ENCODE data around the gene TENM4. TPM values are rescaled to one million over a fixed set of nuclear protein-coding genes. Genes with fewer than 3 reads are reported as not detected.

Gene TENM4
- total and polyA plus RNA-seq, 10 of the 15 experiments (the other 5 are each of a cell fraction or from before 2014, with no cell fraction given), result 0.03 to 0.12 (median 0.06) TPM; not detected in 7

DNA sequence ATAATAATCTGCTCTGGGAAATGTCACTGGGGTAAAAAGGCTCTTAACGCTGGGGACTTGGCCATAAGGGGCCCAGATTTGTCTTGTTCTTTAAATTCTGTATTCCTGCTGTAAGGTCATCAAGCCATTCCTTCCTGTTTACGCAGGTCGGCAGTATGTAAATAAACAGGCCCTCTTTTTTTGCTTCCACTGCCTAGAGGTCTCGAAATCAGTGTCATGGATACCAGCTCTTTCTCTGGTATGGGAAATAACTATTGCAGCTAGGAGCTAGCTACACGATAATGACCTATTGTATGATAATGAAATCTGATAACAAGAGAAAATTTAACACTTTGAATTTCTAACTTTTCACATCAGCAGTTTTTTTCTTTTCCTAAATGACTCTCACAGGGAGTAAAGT, 657.0 kb downstream of the TENM4 start (continued):
- TF ChIP-seq, protein P1, sequence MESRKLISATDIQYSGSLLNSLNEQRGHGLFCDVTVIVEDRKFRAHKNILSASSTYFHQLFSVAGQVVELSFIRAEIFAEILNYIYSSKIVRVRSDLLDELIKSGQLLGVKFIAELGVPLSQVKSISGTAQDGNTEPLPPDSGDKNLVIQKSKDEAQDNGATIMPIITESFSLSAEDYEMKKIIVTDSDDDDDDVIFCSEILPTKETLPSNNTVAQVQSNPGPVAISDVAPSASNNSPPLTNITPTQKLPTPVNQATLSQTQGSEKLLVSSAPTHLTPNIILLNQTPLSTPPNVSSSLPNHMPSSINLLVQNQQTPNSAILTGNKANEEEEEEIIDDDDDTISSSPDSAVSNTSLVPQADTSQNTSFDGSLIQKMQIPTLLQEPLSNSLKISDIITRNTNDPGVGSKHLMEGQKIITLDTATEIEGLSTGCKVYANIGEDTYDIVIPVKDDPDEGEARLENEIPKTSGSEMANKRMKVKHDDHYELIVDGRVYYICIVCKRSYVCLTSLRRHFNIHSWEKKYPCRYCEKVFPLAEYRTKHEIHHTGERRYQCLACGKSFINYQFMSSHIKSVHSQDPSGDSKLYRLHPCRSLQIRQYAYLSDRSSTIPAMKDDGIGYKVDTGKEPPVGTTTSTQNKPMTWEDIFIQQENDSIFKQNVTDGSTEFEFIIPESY (IDR thresholded peaks at IDR 0.05), result no peak

DNA sequence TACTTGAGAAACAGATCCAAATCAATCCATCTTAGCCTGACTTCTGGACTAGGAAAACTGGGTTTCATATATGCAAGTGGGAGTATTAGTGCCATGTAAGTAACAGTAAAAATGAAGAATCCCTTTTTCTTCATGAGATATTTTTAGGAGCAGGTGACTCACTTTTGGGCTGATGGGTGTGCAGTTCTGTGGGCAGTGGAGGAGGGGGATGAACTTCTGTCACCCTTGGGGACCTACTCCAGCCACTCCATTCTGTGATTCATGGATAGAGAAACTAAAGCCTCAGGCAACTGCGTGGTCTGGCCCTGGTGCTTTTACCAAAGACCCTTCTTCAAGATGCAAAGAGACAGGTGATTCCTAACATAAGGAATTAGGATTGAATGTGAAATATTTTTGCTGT, 657.5 kb downstream of the TENM4 start:
- ChIA-PET RAD21 (ENCODE audit: unreplicated experiment) (no interaction called here), POLR2A (no interaction called here), CTCF (interaction anchor here (2.2 to 3.9 kb wide), 2 partner anchors 14 to 15 kb away, joined by 4 to 15 read pairs; no protein-coding TSS in a partner anchor), SMC1A (ENCODE audit: uncharacterized antibody, unreplicated experiment) (interaction anchor here (0.6 kb wide), 1 partner anchor 9 kb away, joined by 3 read pairs; no protein-coding TSS in a partner anchor)
- no peaks in the 10 kb centered on the region for H3K79me2 ChIP-seq (ENCODE audit: control insufficient read depth, insufficient read depth, low read length)
- TF ChIP-seq, protein P2, sequence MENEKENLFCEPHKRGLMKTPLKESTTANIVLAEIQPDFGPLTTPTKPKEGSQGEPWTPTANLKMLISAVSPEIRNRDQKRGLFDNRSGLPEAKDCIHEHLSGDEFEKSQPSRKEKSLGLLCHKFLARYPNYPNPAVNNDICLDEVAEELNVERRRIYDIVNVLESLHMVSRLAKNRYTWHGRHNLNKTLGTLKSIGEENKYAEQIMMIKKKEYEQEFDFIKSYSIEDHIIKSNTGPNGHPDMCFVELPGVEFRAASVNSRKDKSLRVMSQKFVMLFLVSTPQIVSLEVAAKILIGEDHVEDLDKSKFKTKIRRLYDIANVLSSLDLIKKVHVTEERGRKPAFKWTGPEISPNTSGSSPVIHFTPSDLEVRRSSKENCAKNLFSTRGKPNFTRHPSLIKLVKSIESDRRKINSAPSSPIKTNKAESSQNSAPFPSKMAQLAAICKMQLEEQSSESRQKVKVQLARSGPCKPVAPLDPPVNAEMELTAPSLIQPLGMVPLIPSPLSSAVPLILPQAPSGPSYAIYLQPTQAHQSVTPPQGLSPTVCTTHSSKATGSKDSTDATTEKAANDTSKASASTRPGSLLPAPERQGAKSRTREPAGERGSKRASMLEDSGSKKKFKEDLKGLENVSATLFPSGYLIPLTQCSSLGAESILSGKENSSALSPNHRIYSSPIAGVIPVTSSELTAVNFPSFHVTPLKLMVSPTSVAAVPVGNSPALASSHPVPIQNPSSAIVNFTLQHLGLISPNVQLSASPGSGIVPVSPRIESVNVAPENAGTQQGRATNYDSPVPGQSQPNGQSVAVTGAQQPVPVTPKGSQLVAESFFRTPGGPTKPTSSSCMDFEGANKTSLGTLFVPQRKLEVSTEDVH (IDR thresholded peaks at IDR 0.05; ENCODE audit: low read depth, partially characterized antibody), result no peak
- TF ChIP-seq POLR2A (IDR thresholded peaks at IDR 0.05; ENCODE audit: low read depth, low read length), result no peak
- TF ChIP-seq ZNF274 (IDR thresholded peaks at IDR 0.05; ENCODE audit: insufficient read depth, insufficient read length), result no peak
- no peak for TF ChIP-seq ZSCAN29 (IDR thresholded peaks at IDR 0.05)
- no peak for TF ChIP-seq RBBP5 (conservative IDR thresholded peaks at IDR 0.05)
- no peak for TF ChIP-seq ZNF217 (IDR thresholded peaks at IDR 0.05)
- TF ChIP-seq EP300 (IDR thresholded peaks at IDR 0.05; ENCODE audit: borderline replicate concordance in 1 of 2, control insufficient read depth in 1 of 2, low read depth in 2 of 2, low read length in 2 of 2), result no peak
- no peaks in the 10 kb centered on the region for H3K9me3 ChIP-seq (replicated peaks; ENCODE audit: control insufficient read depth, insufficient read depth, low read length)
- H3K4me1 ChIP-seq (ENCODE audit: control insufficient read depth, insufficient read depth, low read length), result no peaks in the 10 kb centered on the region
- in situ Hi-C loops (cut with MboI), result no loop called here
- no peak overlapping the region for H3K27ac ChIP-seq (ENCODE audit: control insufficient read depth, insufficient read depth)
- no peak for ATAC-seq
- 0% methylated on average over 1 of the region's 1 CpG for WGBS (ENCODE audit: insufficient coverage, insufficient replicate concordance, low lambda C conversion rate, missing lambda C conversion rate)
- no peaks in the 10 kb centered on the region for H4K20me1 ChIP-seq (ENCODE audit: control insufficient read depth, insufficient read depth)
- no peak overlapping the region for H3K4me3 ChIP-seq
- H3K27me3 ChIP-seq (replicated peaks in 1 of 2; ENCODE audit: control insufficient read depth in 2 of 2, insufficient read depth in 2 of 2, low read length in 1 of 2), result no peaks in the 10 kb centered on the region; a peak in 1 of 4 replicates
- no peak overlapping the region for H3K9ac ChIP-seq (ENCODE audit: control insufficient read depth, insufficient read depth, low read length)
- H2AFZ ChIP-seq (ENCODE audit: control insufficient read depth, low read depth, low read length), result no peak overlapping the region
- DNase-seq (ENCODE audit: low read depth, low spot score), result no peak
- intact Hi-C loops (cut with micrococcal nuclease; ENCODE audit: unreplicated experiment), result no loop called here
- H3K36me3 ChIP-seq (ENCODE audit: control insufficient read depth in 2 of 2, insufficient read depth in 2 of 2, low read length in 1 of 2), result no peaks in the 10 kb centered on the region
- no peak for FAIRE-seq
- no peak overlapping the region for H3K4me2 ChIP-seq (ENCODE audit: control insufficient read depth, insufficient read depth)
- no TSS peak for BruUV-seq (replicated peaks)
